Measurements from ENCODE around the gene C8G. TPM values are rescaled to one million over a fixed set of nuclear protein-coding genes. Genes with fewer than 3 reads are reported as not detected.

C8G gene
- total and polyA plus RNA-seq, 2 of the 8 experiments (the other 6 are each of a cell fraction or from before 2014, with no cell fraction given) = 0.62 to 0.80 TPM

DNA sequence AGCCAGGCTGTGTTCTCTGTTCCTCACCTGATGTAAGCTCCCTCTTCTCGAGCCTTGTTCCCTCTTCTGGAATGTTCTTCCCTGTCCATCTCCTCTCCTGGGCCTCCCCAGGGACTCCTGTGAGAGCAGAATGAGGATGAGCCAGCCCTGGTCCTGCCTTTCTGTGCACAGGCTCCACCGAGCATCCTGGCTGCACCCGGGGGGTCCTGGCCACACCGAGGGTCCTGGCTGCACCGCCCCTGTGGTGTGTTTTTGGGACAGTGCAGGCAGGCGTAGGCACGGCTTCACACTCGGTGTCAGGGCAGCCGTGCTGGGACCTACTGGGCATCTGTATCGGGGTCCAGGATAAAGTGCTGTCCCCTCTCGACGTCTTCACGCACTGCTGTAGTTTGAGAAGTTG is 18.3 kb upstream of the C8G start (continued):
- TF ChIP-seq SP2 (IDR thresholded peaks at IDR 0.05; ENCODE audit: low read length) (no peak), POLR2AphosphoS5 (IDR thresholded peaks at IDR 0.05; ENCODE audit: low read depth, low read length) (no peak), PHF8 (conservative IDR thresholded peaks at IDR 0.05; ENCODE audit: low read depth, low read length) (no peak), CREB1 (IDR thresholded peaks at IDR 0.05) (no peak)
